Suprapubic skin (tissue), 3 donors: ENCODE results near the gene IGSF1.

Source experiments
- CTCF ChIP-seq, 2 donors: fragments of 200-600 bp in 1 of 2; fragments of 450-650 bp in 1 of 2; sonication (generic) in 1 of 2; IDR thresholded peaks; one replicate each; pipeline ENCODE4 v1.5.1; 2016 to 2019; ENCODE audit warnings: antibody characterized with exemption in 2 of 2, mild to moderate bottlenecking in 1 of 2, moderate library complexity in 1 of 2
- POLR2A ChIP-seq, 2 donors: fragments of 450-650 bp; IDR thresholded peaks; one replicate each; pipeline ENCODE4 v1.6.1; 2017; ENCODE audit warnings: antibody characterized with exemption in 2 of 2, mild to moderate bottlenecking in 2 of 2, moderate library complexity in 2 of 2

GRCh38 chrX:131273011-131273410 is 16.1 kb downstream of the IGSF1 start:
- TF ChIP-seq POLR2A (IDR thresholded peaks at IDR 0.05) = no peak
- no peak for TF ChIP-seq CTCF (IDR thresholded peaks at IDR 0.05)
